CD4-positive, alpha-beta memory T cell (primary cell): Measurements from ENCODE around the gene LTBR. TPM values are rescaled to one million over a fixed set of nuclear protein-coding genes. Genes with fewer than 3 reads are reported as not detected.
A peak's percentile ranks its signal among the peaks of the same experiment; 100 is the strongest.

Source experiments
- CTCF ChIA-PET: fragments of 350-600 bp; sonication (Branson Sonifier 250); formaldehyde crosslinking; loops from one replicate; lab custom pipeline; 2021; ENCODE audit warnings: inconsistent platforms; ENCODE audit not compliant: partially characterized antibody; lab: Charles Lee
- POLR2A ChIA-PET: fragments of 350-600 bp; sonication (Branson Sonifier 250); formaldehyde crosslinking; loops from one replicate; lab custom pipeline; 2021; ENCODE audit not compliant: partially characterized antibody; lab: Charles Lee
- DNase-seq, 5 donors: peaks; one replicate each; pipeline versions ENCODE4 v3.0.0 to v3.0.0-alpha.2; 2020 to 2022; ENCODE audit warnings: mixed read lengths in 1 of 5
- H3K27ac ChIP-seq: one replicate; pipeline ENCODE4 v1.7.0; 2013; ENCODE audit warnings: low read depth, low read length
- H3K27me3 ChIP-seq: 2 replicates; pipeline ENCODE4 v1.7.0; 2013; ENCODE audit warnings: mild to moderate bottlenecking, low read length, moderate library complexity; ENCODE audit not compliant: insufficient read depth
- H3K36me3 ChIP-seq: 2 replicates; pipeline ENCODE4 v1.7.0; 2013; ENCODE audit warnings: mild to moderate bottlenecking, low read length, moderate library complexity; ENCODE audit not compliant: insufficient read depth
- H3K4me1 ChIP-seq: 2 replicates; pipeline ENCODE4 v1.7.0; 2013; ENCODE audit warnings: mild to moderate bottlenecking, low read length, moderate library complexity; ENCODE audit not compliant: insufficient read depth
- H3K4me3 ChIP-seq, 2 donors: one replicate each; pipeline ENCODE4 v1.7.0; 2013; ENCODE audit warnings: low read length in 2 of 2, mild to moderate bottlenecking in 1 of 2
- H3K9me3 ChIP-seq, 2 donors: one replicate each; pipeline ENCODE4 v1.7.0; 2013; ENCODE audit warnings: low read length in 2 of 2, control low read depth in 1 of 2; ENCODE audit not compliant: control insufficient read depth in 1 of 2
- H3K27ac Mint-ChIP-seq, 7 donors: one replicate each; pipeline ENCODE4 v1.8.0; 2020 to 2021; ENCODE audit warnings: mixed read lengths in 7 of 7, mild to moderate bottlenecking in 6 of 7, inconsistent platforms in 3 of 7, moderate library complexity in 3 of 7
- H3K27me3 Mint-ChIP-seq, 2 donors: one replicate each; pipeline ENCODE4 v1.8.0; 2020 to 2021; ENCODE audit warnings: mixed read lengths in 2 of 2
- H3K36me3 Mint-ChIP-seq, 2 donors: one replicate each; pipeline ENCODE4 v1.8.0; 2020 to 2021; ENCODE audit warnings: mixed read lengths in 2 of 2, inconsistent platforms in 1 of 2, mild to moderate bottlenecking in 1 of 2
- H3K4me1 Mint-ChIP-seq, 4 donors: one replicate each; pipeline ENCODE4 v1.8.0; 2020 to 2021; ENCODE audit warnings: mixed read lengths in 4 of 4, mild to moderate bottlenecking in 1 of 4
- H3K4me3 Mint-ChIP-seq, 8 donors: one replicate each; pipeline ENCODE4 v1.8.0; 2020 to 2021; ENCODE audit warnings: mixed read lengths in 8 of 8, mild to moderate bottlenecking in 7 of 8, moderate library complexity in 6 of 8, inconsistent platforms in 3 of 8
- H3K9me3 Mint-ChIP-seq, 8 donors: one replicate each; pipeline ENCODE4 v1.8.0; 2020 to 2021; ENCODE audit warnings: mixed read lengths in 8 of 8, mild to moderate bottlenecking in 5 of 8, inconsistent platforms in 3 of 8, moderate library complexity in 1 of 8
- intact Hi-C: fragments of 100-400 bp; cut with micrococcal nuclease; formaldehyde crosslinking; loops from one replicate; pipeline ENCODE4 v1.15.1; 2023
- polyA plus RNA-seq, 2 donors: library from polyadenylated mRNA; unstranded; fragments of 300-500 nt; fragmentation: Illumina TruSeq; gene quantifications; one replicate each; pipeline ENCODE4 v1.2.3, GENCODE V29; 2021
- total RNA-seq, 2 experiments: library from RNA; stranded (reverse); gene quantifications; one replicate each; pipeline ENCODE4 v1.2.3, GENCODE V29; 2021

LTBR gene
- total RNA-seq (1 to 10 TPM; 1.1 to 1.3 TPM), polyA plus RNA-seq (not detected)

DNA sequence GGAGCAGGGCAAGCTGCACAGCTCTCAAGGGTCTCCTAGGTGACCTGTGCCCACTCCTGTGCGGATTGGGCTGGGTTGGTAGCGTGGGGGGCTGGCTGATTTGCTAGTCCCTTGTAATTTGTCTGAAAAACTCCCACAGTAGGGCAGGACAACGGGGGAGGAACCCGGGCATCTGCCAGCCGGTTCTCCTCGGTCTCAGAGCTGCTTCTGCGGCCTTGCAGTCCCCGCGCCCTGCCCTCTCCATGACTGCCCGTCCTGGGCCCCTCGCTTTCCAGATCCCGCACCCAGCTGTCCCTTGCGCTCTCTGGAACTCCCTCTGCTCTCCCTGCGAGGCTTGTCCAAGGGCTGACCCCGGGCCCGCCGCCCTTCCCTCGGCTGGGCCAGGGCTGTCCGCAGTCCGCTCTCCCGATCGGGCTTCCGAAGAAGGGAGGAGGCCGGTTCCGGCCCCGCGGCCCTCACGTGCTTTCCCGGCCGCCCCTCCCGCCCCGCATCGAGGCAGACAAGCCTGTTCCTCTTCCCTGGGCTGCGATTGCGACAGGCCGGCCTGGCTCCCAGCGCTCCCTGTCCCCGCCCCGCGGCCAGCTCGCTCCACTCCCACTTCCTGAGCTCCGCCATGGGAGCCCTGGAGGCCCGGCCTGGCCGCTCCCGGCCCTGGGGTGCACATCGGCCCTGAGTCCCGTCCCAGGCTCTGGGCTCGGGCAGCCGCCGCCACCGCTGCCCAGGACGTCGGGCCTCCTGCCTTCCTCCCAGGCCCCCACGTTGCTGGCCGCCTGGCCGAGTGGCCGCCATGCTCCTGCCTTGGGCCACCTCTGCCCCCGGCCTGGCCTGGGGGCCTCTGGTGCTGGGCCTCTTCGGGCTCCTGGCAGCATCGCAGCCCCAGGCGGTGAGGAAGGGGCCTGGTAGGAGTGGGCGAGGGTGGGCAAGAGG lies at the start of gene LTBR:
Gene LTBR, plus strand, starts transcription at position 591 of the 927 bp plus-strand sequence. Its CDS starts 197 bp downstream, at position 788.
- Mint-ChIP-seq H3K9me3 (peaks cover 0 to 1% (median 0%) of the 10 kb centered on the region in 8 donors), H3K4me1 (peaks cover 0 to 11% (median 2%) of the 10 kb centered on the region in 4 donors), H3K36me3 (no peaks in the 10 kb centered on the region), H3K27me3 (peaks cover 10 to 22% of the 10 kb centered on the region in 2 donors), H3K4me3 (peak within 1 kb of the TSS in 5 of 8 donors; percentile 35 to 69 (median 65)), H3K27ac (peak within 1 kb of the TSS in 1 of 7 donors; percentile 41)
- POLR2A ChIA-PET, result interaction anchor here (1.1 kb wide), 1 partner anchor 38 kb away, joined by 4 read pairs; no protein-coding TSS in a partner anchor
- peaks cover 4% of the 10 kb centered on the region for H3K4me1 ChIP-seq
- intact Hi-C loops, result no loop called here
- H3K36me3 ChIP-seq, result no peaks in the 10 kb centered on the region
- peaks cover 16% of the 10 kb centered on the region for H3K27me3 ChIP-seq
- no peak within 1 kb of the TSS for H3K4me3 ChIP-seq
- DNase-seq, result no peak
- no peak within 1 kb of the TSS for H3K27ac ChIP-seq
- CTCF ChIA-PET, result interaction anchor here (0.8 to 1.7 kb wide), 2 partner anchors 16 to 47 kb away, joined by 3 to 5 read pairs; no protein-coding TSS in a partner anchor
- H3K9me3 ChIP-seq, result no peaks in the 10 kb centered on the region

DNA sequence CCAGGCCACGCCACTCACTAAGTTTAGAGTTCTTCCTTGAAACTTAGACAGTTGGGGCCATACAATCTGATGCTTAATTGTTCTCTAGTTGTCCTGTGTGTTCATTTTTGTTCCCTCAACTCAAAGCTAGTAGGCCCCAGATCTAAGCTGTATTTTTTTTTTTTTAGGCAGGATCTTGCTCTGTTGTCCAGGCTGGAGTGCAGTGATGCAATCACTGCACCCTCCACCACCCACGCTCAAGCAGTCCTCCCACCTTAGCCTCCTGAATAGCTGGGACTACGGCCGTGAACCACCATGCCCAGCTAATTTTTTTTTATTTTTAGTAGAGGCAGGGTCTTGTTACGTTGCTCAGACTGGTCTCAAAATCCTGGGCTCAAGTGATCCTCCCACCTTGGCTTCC lies 49.6 kb upstream of the LTBR start:
- peak overlapping the region in 5 of 7 donors; percentile 85 to 91 (median 89) for H3K27ac Mint-ChIP-seq

DNA sequence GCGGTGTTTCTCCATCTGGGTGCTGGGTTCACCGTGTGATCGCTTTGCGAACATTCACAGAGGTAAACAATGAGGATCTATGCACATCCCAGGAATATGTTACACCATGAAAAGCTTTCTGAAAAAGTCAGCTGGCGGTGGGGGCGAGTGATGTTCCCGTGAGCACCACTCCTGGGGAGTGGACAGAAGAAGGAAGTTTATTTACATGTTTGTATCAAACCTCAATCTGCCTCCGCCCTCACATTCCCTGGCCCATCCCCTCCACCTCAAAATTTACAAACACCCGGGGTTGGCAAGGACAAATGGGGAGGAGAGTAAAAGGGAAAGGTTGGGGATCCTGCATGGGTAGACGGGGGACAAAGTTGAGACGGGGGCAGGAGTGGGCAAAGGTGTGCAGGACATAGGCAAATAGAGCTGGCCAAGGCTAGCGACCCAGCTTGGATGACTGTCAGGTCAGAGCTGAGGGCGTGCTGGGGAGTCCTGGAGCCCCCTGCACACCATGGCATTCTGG lies 49.0 kb upstream of the LTBR start:
- Histone ChIP-seq H3K4me3 (peak overlapping the region in 1 of 2 donors; percentile 61), H3K9me3 (no peaks in the 10 kb centered on the region), H3K4me1 (peaks cover 81% of the 10 kb centered on the region), H3K36me3 (peaks cover 49% of the 10 kb centered on the region), H3K27ac (peak overlapping the region; percentile 92), H3K27me3 (no peaks in the 10 kb centered on the region)
- no peak for DNase-seq
- intact Hi-C loops, result loop anchor here (1.0 to 5.0 kb wide), 8 partner anchors 12 to 222 kb away; partner anchors contain the start of genes GAPDH and IFFO1
- Mint-ChIP-seq H3K4me3 (peak overlapping the region in 3 of 8 donors; percentile 28 to 59 (median 49)), H3K36me3 (peaks cover 40 to 54% of the 10 kb centered on the region in 2 donors), H3K9me3 (no peaks in the 10 kb centered on the region), H3K27me3 (no peaks in the 10 kb centered on the region), H3K4me1 (peaks cover 7 to 38% (median 33%) of the 10 kb centered on the region in 4 donors), H3K27ac (peak overlapping the region in 3 of 7 donors; percentile 25 to 77 (median 70))
- ChIA-PET POLR2A (interaction anchor here (0.5 to 15.2 kb wide), 17 partner anchors 9 to 205 kb away, joined by 3 to 250 read pairs (median 13); partner anchors contain the start of genes CD27, GAPDH, TAPBPL and VAMP1), CTCF (interaction anchor here (0.6 to 9.5 kb wide), 29 partner anchors 9 to 773 kb away, joined by 3 to 268 read pairs (median 10); partner anchors contain the start of genes CD27, GAPDH, MRPL51 and SCNN1A)

More for the DNA sequence above, 49.6 kb upstream of the LTBR start:
- intact Hi-C loops, result loop anchor here (2.0 kb wide), 1 partner anchor 128 kb away; no protein-coding TSS in a partner anchor
- peaks cover 75% of the 10 kb centered on the region for H3K4me1 ChIP-seq
- H3K9me3 ChIP-seq, result no peaks in the 10 kb centered on the region
- H3K27me3 Mint-ChIP-seq, result no peaks in the 10 kb centered on the region
- no peak overlapping the region for H3K4me3 ChIP-seq
- no peak overlapping the region for H3K27ac ChIP-seq
- H3K9me3 Mint-ChIP-seq, result no peaks in the 10 kb centered on the region
- no peaks in the 10 kb centered on the region for H3K27me3 ChIP-seq
- H3K36me3 Mint-ChIP-seq, result peaks cover 41 to 56% of the 10 kb centered on the region in 2 donors
- H3K36me3 ChIP-seq, result peaks cover 55% of the 10 kb centered on the region
- peaks cover 7 to 38% (median 33%) of the 10 kb centered on the region in 4 donors for H3K4me1 Mint-ChIP-seq
- no peak for DNase-seq
- CTCF ChIA-PET, result interaction anchor here (1.1 to 9.5 kb wide), 16 partner anchors 8 to 223 kb away, joined by 4 to 268 read pairs (median 17); partner anchors contain the start of genes CD27, SCNN1A and VAMP1
- POLR2A ChIA-PET, result interaction anchor here (0.7 to 15.2 kb wide), 11 partner anchors 8 to 198 kb away, joined by 3 to 250 read pairs (median 14); partner anchors contain the start of genes CD27, TAPBPL and VAMP1
- peak overlapping the region in 5 of 8 donors; percentile 26 to 75 (median 59) for H3K4me3 Mint-ChIP-seq

DNA sequence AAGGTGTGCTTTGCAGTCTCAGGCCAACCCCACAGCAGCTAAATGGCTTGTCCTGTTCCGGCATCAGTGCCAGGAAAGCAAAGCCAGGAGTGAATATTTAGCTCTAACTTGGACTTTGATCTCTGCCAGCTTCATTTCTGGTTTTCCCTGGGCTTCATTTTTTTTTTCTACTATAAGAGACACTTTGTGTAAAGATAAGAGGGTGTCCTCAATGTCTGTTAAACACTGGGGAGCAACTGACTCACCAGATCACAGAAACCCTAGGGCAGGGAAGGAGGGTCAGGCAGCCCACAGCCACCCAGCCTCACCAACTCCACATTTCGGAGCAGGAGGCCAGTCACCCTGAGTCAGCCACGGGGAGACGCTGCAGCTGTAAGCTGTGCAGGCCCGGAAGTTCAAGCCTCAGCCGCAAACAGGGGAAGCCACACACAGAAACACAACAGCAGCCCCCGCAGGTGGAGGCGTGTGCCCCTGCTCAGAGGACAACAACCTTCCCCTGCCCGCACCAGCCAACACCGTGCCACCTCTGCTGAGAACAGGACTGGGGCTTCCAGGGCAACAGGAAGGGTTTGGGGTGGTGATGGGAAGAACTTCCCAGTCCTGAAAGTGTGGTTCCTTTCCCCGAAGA lies 48.4 kb upstream of the LTBR start:
- no peaks in the 10 kb centered on the region for H3K9me3 Mint-ChIP-seq
- ChIA-PET CTCF (interaction anchor here (0.6 to 9.5 kb wide), 29 partner anchors 9 to 772 kb away, joined by 3 to 268 read pairs (median 10); partner anchors contain the start of genes CD27, GAPDH, MRPL51 and SCNN1A), POLR2A (interaction anchor here (0.5 to 15.2 kb wide), 20 partner anchors 10 to 205 kb away, joined by 3 to 250 read pairs (median 12); partner anchors contain the start of genes CD27, GAPDH, TAPBPL and VAMP1)
- H3K27me3 Mint-ChIP-seq, result no peaks in the 10 kb centered on the region
- Histone ChIP-seq H3K27ac (peak overlapping the region; percentile 92), H3K9me3 (no peaks in the 10 kb centered on the region), H3K27me3 (no peaks in the 10 kb centered on the region), H3K36me3 (peaks cover 43% of the 10 kb centered on the region), H3K4me3 (peak overlapping the region; percentile 61 to 64), H3K4me1 (peaks cover 83% of the 10 kb centered on the region)
- peaks cover 34 to 48% of the 10 kb centered on the region in 2 donors for H3K36me3 Mint-ChIP-seq
- intact Hi-C loops, result loop anchor here (1.0 to 5.0 kb wide), 9 partner anchors 12 to 222 kb away; partner anchors contain the start of genes GAPDH, IFFO1 and VAMP1
- H3K4me1 Mint-ChIP-seq, result peaks cover 7 to 38% (median 32%) of the 10 kb centered on the region in 4 donors
- peak overlapping the region in 1 of 7 donors; percentile 96 for H3K27ac Mint-ChIP-seq
- DNase-seq, result peak; percentile 80 to 90 (median 82)
- H3K4me3 Mint-ChIP-seq, result no peak overlapping the region

DNA sequence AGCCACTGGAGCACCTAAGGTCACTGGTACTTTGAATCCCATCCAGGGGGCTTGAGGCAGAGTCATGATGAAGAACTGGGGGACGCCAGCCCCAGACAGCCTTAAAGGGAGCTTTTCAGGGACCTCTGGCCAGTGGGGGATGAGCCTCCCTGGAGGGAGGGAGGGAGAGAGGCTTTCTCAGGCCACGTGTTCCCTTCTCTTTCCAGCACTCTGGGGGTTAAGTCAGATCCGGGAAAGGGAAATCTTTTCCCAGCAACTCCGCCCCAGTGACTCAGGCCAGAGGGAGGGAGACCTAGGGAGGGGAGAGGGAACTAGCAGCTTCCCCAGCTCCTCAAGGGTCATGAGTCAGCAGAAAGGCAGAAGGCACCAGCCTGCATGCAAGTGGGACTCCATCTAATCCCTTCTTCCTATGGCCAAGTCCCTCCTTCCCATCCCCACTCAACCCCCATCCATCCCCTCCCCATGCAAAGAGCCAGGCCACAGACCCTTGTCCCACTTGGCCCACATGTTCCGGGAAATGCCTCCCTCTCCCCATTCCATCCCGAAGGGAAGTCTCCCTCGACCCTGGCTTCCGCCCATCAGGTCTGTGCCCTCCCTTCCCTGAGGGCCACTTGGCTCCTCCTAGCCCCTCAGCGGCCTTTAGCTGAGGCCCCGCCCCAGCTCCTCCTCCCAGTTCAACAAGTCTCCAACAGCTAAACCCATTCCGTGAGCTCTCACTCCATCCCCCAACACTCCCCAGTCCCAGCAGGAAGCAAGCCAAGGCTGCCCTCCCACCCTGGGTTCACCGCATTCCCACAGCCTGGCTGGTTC lies 47.7 kb upstream of the LTBR start:
- H3K27me3 Mint-ChIP-seq, result no peaks in the 10 kb centered on the region
- peak overlapping the region; percentile 92 for H3K27ac ChIP-seq
- H3K36me3 ChIP-seq, result peaks cover 36% of the 10 kb centered on the region
- ChIA-PET CTCF (interaction anchor here (0.9 to 9.5 kb wide), 20 partner anchors 9 to 202 kb away, joined by 3 to 268 read pairs (median 16); partner anchors contain the start of genes CD27, GAPDH, TAPBPL and VAMP1), POLR2A (interaction anchor here (0.7 to 15.2 kb wide), 25 partner anchors 10 to 607 kb away, joined by 3 to 250 read pairs (median 9); partner anchors contain the start of genes C12orf57, CD27, GAPDH and MRPL51)
- peak overlapping the region in 1 of 7 donors; percentile 96 for H3K27ac Mint-ChIP-seq
- peaks cover 28 to 44% of the 10 kb centered on the region in 2 donors for H3K36me3 Mint-ChIP-seq
- peaks cover 3 to 38% (median 32%) of the 10 kb centered on the region in 4 donors for H3K4me1 Mint-ChIP-seq
- no peak overlapping the region for H3K4me3 Mint-ChIP-seq
- DNase-seq, result peak in 3 of 5 donors; percentile 20 to 68 (median 33)
- intact Hi-C loops, result loop anchor here (2.0 to 5.0 kb wide), 2 partner anchors 135 to 221 kb away; partner anchors contain the start of genes IFFO1 and VAMP1
- H3K9me3 ChIP-seq, result no peaks in the 10 kb centered on the region
- no peaks in the 10 kb centered on the region for H3K9me3 Mint-ChIP-seq
- H3K4me3 ChIP-seq, result peak overlapping the region; percentile 61 to 64
- H3K27me3 ChIP-seq, result no peaks in the 10 kb centered on the region
- peaks cover 83% of the 10 kb centered on the region for H3K4me1 ChIP-seq
